Activated effector memory CD4-positive, alpha-beta T cell treated with anti-CD3 and anti-CD28 coated beads, Interleukin-2, amount 50 U/mL, for 16 hours (primary cell): Measurements from ENCODE around the gene TSPAN9.

Source experiments
- DNase-seq: peaks from one replicate; pipeline ENCODE4 v3.0.0-alpha.2; 2020

The TSPAN9 gene

DNA sequence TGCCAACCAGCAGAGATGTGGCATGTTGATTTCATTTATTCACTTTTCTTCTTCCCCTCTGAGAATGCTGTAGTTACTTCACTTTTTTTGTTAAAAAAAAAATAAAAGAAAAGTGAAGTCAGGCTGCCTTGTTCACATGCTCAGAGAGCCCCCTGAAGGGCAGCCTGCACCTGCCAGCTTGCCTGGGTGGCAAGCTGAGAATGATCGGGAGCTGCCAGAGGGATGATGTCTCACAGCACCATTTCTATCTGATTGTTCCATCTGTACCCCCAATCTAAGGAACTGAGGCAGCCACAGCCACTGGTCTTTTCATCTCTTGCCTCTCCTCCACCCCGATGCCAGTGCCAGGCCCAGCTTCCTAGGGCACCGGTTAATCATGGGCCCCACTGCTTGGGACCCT is 118.2 kb downstream of the TSPAN9 start:
- no peak for DNase-seq

DNA sequence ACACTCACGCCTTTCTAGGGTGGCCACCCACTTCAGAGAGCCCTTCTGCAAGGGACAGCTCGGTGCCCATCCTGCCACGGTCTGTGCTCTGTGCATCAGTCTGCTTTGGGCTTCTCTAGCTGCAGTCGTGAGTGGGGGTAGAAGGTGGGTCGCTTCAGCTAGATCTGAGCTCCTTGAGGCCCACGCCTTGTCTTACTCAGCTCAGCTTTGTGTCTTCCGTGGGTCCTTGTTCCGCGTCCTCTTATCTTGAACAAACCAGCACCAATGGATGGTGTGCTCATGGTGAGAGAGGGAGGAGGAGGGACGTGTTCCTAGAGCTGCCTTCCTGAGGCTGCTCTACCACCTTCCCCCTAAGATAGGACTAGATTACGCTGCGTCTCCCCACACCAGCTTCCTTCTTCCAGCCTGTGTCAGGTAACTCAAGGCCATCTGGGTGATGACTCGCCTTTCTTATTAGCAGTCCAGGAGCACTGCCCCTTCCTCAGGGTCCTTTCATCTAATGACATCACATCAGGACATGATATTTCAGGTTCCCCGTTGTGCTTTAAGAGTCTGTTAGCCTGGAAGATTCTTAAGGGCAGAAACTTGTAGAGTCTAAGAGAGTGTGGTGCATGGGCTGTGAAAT is 118.8 kb downstream of the TSPAN9 start:
- DNase-seq = no peak

DNA sequence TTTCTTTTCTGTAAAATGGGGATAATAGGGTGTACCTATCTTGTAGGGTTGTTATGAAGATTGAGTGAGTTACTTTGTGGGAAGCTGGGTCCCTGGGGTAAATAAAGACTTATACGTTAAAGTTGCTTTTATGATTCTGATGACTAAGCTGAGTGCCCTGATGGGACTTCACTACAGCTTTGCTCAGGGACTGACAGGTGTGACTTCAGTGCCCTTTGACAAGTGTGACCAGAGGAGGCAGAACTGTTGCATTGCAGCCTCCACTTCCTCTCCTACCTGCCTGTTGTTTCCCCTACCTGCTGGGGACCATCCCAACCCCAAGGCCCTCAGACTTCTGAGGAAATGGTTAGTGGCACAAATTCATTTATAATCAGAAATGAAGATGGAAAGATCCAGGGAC is 119.3 kb downstream of the TSPAN9 start:
- DNase-seq = no peak

DNA sequence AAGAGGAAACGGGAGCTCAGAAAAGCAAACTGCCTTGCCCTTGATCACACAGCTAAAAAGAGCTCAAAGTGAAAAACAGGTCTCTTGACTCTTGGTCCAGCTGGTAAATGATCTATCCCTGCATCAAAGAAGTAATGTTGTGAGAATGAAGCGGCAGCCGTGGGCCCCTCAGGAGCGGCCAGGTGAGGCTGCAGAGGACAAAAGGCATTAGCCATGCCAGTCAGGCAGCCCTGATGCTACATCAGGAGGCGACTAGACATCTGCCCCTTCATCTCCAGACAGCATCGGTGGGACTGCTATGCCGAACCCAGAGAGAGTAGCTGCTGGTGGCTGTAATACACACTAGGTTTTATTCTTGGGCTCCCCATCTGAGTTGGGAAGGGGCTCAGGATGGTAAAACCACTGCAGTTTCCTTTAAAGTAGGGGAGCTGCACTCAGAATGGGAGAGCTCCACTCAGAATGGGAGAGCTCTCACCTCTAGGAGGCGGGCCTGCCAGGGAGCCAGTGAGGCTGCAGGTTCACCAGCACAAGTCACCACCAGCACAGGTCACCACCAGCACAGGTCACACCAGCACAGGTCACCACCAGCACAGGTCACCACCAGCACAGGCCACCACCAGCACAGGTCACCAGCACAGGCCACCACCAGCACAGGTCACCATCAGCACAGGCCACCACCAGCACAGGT is 120.1 kb downstream of the TSPAN9 start:
- no peak for DNase-seq

DNA sequence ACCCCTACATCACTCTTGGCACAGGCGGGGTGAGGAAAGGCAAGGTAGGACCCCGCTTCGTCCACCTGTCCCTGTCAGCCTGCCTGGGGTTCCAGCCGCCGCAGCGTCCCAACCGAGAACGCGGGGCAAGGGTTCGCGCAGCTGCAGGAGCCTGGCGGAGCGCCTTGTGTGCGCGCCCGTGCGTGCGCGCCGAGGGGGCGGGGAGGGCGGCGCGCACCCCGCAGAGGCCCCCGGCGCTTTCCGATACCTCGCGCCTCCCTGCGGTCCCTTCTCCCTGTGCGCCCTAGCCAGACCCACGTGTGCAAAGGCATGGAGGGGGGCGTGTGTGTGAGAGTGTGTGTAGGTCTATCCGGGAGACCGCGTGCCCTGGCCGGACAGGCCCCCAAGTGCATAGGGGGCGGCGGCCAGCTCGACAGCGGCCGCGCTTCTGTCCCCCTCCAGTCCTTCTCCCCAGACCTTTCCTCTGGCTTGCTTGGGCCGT is 122.4 kb downstream of the TSPAN9 start:
- DNase-seq = no peak

DNA sequence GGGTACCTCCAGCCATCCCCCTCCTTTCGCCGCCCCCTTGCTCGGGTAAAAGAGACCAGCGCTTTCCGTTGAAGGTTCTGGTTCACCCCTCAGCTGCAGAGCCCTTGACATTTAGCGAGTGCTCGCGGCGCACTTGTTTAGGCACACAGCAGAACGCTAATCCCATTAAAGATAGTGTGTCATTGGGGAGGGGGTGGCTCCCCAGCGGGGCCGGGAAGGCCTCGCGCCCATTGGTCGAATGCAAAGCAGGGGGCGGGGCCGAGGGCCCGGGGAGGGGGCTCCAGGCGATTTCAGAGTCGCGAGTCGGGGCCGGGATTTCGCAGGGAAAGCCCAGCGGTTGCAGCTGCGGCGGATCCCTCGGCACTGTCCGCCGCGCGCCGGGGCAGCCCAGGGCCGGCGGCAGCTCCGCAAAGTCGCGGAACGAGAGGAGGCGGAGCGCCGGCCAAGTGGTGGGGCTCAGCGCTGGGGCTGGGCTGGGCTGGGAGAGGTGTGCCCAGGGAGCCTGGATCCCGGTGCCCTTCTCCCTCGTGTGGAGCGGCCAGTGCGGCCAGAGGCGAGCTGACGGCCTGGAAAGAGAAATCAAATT is 122.9 kb downstream of the TSPAN9 start:
- no peak for DNase-seq

DNA sequence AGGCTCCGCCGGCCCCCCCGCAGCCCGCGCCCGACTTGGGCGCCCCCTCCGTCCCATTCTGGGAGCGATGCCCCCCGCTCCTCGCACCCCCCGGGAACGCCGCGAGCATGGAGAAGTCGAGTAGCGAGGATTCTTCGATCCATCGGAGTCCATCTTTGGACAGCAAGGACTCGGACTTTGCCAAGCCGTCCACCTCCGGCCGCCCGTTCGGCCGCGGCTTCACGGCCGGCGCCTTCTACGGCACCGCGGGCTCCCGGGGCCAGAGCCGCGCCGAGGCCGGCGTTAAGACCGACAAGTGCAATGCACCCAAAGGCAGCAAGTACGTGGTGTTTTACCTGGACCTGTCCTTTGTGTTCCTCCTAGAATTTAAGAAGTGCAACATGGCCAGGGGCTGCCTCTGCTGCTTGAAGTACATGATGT is 123.6 kb downstream of the TSPAN9 start:
- no peak for DNase-seq

DNA sequence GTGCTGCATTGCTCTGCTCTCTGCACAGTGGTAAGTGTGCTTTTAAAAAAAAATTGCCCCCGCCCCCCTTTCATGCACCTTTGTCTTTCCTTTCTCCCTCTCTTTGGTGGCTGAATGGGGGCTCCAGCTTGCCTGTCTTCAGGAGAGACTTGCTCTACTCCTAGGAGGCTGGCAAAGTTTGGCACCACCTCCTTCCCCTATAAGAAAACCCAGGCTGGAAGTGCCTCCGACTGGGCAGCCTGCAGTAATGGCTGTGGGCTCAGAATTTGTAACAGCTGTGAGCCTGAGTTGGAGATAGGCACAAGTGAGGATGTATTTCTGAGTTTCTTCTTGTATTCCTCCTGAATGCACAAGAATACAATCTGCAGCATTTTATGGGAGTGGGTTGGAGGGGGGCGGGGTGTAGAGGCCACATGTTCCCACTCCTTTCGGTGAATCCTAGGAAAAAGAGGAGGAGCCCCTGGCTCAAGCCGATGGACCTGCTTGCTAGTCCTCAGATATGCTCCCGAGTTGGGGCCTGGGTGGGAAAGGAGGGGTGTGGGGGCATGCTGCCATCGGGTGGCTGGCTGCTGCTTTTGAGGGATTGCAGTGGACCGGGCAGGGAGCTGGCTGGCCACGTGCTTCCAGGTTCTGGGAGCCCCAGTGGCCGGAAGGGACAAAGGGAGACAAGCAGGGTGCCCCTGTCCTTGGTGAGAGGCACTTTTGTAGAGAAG is 124.3 kb downstream of the TSPAN9 start:
- no peak for DNase-seq

DNA sequence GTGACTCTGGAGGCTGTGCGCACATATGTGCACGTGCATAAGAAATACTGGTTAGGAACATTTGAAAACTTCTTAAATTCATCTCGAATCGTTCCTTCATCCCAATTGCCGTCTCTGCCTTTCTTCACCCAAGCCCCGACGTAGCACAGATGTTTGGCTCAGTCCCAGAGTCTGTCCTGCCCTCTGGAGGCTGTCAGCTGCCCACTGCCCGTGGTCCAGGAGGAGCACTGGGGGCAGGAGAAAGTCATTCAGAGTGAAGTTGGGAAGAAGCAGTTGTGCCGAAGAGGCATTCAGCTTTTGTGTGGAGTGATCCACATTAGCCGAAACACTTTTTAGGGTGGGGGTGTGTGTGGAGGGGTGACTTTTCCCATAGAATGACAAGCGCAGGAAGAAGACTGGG is 124.9 kb downstream of the TSPAN9 start:
- no peak for DNase-seq

DNA sequence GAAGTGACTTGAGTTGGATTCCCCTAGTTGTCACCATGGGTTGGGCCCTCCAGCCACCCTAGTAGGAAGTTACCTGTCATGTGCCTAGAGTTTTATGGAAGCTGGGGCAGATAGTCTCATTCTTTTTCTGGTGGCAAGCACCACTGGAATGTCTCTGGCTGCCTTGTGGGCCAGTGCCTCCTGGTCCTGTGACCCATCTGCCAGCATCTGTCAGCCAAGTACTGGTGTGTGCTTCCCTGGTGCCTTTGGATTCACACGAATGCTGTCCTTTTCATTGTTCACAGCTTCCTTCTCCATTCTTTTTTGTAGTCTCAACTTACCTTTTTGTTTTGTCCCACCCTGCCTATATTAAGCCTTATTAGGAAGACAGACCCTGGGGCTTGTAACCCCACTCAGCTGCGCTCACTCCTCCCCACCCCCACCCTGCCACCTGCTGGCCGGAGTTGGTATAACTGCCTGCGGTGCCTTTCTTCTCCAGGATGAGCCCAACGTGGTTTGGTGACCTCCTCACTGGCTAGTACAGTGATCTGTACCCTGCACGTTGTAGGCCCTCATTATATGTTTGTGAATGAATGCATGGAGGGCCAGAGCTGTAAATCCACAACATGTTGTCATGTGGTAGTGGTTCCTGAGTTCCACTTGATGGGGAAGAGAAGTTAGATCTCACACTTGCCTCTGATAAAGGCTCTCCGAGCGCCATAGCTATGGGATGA is 125.7 kb downstream of the TSPAN9 start:
- peak; percentile 82 for DNase-seq

DNA sequence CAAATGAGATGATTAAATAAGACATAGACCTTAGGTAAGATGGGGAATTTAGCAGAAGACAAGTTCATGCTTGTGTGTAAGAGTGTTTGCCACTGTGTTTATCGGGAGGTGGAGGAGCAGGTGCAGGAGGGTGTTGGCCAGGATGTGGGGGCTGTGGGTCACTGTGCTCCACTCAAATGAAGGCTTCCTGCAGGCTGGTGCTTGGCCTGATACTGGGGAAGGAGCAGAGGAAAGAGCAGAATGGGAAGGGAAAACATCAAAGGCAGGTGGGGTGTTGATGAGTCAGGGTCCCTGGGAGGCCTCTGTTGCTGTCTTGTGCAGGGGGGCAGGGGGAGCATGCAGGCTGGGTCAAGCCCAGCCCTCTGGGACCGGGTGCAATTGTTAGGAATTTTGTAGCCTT is 126.5 kb downstream of the TSPAN9 start:
- DNase-seq = no peak

DNA sequence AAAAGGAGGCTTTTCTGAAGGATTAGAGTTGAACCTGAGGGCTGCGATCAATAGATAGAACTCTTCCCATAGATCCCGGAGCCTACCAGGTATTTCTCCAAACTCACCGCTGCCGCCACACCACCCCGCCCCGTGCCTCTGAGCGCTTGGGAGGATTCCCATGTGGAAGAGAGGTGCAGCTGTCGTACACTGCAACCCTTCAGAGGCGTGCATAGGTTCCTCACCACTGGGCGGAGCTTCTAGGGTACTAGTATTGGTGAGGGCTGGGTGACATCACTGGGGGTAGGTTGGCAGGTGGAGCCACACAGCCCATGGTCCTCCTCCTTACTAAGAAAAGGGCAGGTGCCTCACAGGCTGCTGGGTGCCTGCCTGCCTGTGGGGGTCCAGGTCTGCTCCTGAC is 127.0 kb downstream of the TSPAN9 start:
- no peak for DNase-seq

DNA sequence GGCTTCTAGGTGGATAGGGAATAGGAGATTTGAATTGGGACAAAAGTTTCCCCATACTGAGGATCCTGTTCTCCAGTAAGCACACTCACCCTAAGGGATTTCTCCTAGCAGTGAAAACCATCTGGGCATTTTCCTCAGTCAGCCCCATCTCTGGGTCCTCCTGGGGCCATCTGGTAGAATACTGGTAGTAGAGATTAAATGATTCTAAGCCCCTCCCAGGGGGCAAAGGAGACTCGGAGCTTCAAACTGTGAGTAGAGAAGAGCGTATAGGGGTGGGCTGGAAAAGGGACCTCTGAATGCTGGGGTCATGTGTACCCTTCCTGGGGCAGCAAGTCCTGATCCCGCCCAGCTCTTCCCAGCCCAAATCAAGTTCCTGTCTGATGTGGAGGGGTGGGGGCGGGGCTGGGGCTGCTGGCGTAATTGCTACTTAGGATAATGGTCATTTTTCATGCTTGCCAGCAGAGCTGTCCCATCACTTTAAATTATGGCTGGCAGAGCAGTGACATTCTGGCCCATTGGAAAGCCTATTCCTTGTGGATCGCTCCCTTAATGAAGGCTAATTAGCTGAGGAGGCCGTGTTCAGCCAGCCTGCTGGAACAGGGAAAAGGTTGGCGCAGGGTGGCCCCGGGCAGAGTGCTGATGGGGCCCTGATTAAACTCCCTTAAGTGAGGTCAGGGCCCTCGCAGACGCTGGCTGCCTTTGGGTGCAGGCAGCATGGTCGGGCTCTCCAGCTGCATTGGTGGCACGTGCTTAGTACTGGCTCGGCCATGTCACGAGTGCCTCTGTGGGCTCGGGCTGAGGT is 127.8 kb downstream of the TSPAN9 start:
- no peak for DNase-seq

DNA sequence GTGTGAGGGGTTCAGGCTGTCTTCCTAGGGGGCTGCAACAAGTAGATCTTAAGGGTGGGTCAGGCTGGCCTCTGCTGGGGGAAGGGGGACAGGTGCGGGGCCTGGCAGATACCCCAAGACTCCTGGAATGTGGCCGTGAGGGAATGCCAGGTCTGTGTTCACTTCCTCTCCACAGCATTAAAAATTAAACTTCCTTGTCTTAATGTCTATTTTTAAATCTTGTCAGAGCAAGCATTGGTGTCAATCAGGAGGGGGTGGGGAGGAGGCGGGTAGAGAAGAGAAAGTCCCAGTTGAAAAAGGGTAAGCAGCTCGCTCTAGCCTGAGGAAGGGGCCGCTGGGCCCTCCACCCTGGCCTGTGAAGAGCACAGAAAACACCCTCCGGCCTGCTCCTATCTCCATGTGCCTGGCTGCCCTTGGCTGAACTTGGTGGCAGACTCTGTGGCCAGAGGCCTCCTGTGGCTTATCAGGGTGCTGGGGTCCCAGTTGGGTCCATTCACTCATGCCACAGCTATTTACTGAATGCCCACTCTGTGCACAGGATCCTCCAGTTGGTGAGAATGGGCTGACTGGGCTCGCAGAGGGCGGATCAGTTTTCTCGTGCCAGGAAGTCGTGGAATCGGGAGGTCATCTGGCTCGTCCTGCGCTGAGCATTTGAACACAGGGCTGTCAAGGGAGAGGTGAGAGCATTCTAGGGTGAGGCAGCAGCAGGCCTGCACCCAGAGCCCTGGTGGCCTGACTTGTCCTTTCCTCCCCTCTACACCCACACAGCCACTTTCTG is 128.8 kb downstream of the TSPAN9 start:
- no peak for DNase-seq

DNA sequence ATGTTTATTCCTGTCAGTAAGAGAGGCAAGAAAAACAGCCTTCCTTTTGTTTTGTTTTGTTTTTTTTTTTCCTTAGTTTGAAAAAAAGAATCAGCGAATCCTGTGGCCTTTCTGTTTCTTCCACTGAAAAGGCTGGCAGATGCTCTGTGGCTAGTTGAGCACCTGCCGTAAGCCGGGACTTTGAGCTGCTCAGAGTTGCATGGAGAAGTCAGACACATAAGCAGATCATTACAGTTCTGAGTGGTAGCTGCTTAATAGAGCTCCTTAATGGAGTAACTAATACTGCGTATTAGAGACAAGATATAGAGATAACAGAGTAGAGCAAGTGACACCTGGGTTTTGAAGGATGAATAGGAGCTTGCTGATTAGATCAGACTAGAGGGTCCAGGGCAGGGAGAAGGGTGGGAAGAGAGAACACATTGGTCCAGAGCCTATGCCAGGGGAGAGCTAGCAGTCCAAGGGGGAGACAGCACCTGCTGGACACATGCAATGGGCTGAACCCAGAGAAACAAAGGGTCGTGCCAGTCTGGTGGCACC is 129.4 kb downstream of the TSPAN9 start:
- DNase-seq = no peak

DNA sequence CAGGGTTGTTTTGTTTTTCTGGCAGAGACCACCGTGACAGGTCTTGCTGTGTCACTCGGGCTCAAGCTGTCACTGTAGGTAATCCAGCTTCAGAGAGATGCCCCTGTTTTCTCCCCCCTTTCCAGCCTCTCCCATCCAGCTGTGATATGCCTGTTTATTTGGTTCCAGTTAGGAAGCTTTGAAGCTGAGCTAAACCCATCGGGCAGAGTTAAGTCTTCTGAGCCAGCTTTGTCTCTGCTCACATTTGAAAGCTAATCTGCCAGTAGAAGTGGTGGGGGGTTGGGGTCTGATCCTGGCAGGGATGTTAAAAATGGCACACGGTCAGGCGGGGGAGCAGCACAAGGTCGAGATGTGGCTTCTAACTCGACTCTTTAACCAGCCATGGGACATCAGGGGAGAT is 130.0 kb downstream of the TSPAN9 start:
- DNase-seq = no peak

DNA sequence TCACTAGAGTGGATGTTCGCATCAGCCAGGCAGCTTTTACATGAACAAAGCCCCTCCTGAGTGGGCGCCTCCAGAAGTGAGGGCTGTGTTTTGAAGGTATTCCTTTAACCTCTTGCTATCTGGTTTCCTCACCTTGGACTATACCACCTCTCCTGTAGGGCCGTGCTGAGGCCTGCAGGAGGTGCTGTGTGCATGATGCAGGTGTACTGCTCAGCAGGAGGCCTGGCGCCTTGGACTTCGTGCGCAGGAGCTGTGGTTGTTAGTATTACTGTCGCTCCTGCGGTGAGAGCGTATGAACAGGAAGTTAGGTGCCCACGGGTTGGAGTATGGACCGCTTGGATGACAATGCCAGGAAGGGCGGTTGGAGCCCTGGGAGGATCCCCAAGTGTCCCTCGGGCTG is 130.7 kb downstream of the TSPAN9 start:
- no peak for DNase-seq

DNA sequence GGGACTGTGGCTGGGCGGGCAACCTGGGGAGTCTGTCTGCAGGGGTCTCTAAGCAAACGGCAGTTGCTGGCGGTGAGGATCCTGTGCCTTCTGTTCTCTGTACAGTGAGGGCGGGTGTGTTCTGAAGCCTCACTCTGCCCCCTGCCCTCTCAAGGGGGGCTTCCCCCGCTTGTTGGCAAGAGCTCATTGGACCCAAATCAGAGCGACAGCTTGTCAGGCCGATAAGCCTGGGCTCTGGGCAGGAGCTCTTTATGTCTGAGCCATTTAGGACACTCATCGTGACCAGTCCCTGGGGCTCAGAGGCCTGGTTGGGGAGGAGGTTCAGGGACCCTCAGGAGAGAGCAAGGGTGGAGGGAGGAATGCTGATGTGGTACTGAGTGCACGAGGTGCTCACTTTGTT is 136.0 kb downstream of the TSPAN9 start:
- no peak for DNase-seq

DNA sequence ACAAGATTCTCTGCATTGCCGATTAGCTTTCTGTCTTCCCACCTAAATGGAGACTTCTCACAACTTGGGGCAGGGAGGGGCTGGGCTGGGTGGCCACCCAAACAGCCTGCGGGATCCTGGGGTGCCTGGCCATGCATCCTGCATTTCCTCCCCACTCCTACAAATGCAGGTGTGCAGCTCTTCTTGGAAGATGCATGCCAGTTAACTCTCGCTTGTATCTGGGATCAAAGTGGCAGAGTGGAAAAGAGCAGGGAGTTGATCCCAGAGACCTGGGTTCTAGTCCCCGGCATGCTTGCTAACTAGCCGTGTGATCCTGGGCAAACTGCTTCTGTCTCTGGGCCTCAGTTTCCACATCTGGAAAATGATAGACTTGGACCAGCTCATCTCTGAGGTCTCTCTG is 136.6 kb downstream of the TSPAN9 start:
- DNase-seq = no peak

DNA sequence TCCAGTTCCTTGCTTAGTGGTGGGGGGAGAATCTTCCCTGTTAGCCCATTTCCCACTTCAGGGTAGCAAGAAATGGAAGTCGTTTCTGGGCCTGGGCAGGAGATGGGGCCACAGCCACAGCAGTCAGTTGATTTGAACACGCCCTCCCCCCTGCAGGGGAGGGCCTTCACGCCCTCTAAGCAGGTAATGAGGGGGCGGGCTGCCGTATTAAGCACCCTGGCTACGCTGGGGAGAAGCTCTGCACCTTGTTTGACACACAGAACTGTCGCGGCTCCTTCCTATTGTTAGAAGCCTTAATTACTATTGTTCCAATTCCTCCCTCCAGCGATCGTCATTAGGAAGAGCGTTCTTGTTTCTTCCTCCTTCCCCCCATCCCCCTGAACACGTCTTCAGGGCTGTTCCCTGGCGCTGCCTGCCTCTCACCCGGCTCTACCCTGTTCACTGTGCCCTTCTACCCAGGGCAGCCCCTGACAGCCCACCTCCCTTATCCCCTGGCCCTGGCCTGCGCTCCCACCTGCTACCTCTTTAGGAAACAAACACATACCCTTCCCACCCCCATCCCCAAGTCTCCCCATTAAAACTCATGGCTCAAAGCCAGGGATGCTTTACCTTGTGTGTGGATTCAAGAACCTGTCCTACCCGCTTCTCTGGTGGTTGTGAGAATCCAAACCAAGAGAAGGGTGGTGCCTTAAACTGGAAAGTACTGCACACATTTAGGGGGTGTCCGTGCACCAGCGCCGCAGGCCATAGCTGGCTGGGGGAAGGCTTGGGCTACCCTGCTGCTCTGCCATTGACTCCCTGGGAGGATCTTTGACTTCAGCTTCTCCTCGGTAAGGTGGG is 137.6 kb downstream of the TSPAN9 start:
- DNase-seq = no peak
